Activated CD8-positive, alpha-beta memory T cell treated with anti-CD3 and anti-CD28 coated beads, Interleukin-2, amount 50 U/mL, for 4 hours (primary cell): ENCODE data around the gene TYROBP.
A peak's percentile ranks its signal among the peaks of the same experiment; 100 is the strongest.
"Not testable (repeated sequence)": the region's sequence is repeated elsewhere in the genome, so short reads cannot be mapped to it uniquely, and the experiment has no call there.

ENCODE experiments used
- DNase-seq: peaks from one replicate; pipeline ENCODE4 v3.0.0-alpha.2; 2020

TYROBP gene

DNA sequence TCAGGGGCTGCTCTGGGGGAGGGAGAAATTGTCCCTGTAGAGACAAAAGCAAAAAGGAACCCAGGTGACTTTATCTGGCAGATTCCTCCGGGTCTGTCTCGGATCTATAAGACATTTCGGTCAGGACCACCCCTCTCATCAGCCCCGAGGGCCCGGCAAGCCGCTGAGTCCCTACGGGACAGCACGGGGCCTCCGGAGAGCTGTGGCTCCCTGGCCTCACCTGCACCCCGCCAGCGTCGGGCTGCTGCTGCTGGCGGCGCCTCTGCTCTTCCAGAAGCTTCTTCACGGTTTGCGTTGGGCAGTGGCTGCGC is 9.6 kb downstream of the TYROBP start:
- no peak for DNase-seq

DNA sequence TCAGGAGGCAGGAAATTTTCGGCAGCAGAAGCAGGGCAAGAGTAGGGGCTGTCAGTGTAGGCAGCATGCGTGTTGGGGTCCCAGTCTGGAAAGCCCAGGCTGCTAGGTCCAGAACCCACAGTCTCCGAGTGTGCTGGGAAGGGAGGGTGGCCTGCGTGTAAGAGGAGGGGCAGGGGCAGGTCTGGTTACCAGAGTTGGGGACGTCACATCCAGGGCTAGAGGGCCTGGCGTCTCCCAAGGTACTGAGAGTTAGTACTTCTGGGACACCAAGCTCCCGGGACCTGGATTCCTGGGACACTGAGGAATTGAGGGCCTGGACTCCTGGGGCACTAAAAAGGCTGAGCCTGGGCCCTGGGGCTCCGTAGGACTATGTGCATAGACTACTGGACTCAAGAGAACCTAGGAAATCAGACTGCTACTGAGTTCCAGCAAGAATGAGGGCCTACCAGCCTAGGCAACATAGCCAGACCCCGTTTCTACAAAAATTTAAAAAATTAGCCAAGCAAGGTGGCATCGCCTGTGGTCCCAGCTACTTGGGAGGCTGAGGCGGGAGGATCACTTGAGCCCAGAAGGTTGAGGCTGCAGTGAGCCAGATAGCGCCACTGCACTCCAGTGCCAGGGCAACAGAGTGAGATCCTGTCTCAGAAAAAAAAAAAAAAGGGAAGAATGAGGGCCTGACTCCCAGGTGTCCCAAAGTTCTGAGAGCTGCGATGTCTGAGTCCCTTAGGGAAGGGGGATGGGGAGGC is 10.2 kb downstream of the TYROBP start:
- no peak for DNase-seq

DNA sequence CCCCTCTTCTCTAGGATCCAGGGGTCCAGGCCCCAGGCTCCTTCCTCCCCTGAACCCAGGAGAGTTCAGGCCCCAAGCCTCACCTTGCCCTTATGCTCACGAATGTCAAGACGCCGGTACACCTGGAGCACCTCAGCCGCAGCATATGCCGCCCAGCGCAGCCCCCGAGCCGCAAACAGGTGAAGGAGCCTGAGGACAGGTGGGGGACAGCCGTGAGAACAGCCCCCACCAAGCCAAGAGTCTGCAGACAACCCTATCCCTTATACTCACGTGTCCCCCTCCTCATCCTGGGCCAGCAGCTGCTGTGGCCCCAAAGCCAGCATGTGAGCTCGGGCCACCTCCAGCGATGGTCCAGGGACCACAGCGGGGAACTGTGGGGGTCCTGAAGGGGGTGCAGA is 11.5 kb downstream of the TYROBP start:
- no peak for DNase-seq

DNA sequence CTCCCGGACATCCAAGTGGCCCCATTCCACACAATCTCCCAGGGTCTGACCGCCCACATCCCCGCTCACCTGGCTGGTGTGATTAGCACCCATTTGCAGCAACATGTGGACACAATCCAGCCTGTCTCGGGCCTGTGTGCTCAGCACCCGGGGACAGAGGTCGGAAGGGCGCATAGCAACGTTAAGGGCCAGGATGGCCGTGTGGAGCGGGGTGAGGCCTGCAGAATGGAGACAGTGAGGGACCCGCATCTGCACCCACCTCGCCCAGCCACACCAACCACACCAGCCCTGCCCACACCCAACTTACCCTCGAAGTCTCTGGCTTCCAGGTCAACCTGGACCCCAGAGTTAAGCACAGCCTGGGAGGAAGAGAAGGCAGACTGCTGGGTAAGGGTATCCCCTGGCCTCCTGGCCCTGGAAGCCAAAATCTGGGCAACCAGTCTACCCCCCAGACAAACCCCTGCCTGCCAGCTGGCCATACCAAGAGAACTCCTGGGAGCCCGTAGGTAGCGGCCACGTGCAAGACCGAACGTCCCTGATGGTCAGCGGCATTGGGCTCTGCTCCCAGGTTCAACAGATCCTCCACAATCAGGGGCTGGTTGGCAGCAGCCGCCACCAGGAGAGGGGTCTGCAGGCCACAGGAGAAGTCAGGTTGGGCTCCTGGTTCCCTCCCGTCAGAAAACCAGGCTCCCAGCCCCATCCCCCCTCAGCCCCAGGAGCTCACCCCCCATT is 12.0 kb downstream of the TYROBP start:
- DNase-seq, result no peak

DNA sequence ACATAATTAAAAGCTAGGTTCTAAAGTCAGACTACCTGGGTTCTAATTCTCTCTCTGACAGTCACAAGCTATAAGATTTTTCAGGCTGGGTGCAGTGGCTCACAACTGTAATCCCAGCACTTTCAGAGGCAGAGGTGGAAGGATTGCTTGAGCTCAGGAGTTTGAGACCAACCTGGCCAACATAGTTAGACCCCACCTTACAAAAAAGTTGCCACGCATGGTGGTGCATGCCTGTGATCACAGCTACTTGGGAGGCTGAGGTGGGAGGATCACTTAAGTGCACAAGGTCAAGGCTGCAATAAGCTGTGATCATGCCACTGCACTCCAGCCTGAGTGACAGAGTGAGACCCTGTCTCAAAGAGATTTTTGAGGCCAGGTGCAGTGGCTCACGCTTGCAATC is 13.8 kb downstream of the TYROBP start:
- no peak for DNase-seq

DNA sequence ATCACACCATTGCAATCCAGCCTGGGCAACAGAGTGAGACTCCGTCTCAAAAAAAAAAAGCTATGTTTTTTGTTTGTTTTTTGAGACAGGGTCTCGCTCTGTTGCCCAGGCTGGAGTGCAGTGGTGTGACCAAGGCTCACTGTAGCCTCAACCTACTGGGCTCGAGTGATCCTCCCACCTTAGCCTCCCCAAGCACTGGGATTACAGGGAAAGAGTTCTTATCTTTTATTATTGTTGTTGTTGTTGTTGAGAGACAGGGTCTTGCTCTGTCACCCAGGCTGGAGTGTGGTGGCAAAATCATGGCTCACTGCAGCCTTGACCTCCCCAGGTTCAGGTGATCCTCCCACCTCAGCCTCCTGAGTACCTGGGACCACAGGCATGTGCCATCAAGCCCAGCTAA is 16.3 kb downstream of the TYROBP start:
- not testable (repeated sequence) for DNase-seq

DNA sequence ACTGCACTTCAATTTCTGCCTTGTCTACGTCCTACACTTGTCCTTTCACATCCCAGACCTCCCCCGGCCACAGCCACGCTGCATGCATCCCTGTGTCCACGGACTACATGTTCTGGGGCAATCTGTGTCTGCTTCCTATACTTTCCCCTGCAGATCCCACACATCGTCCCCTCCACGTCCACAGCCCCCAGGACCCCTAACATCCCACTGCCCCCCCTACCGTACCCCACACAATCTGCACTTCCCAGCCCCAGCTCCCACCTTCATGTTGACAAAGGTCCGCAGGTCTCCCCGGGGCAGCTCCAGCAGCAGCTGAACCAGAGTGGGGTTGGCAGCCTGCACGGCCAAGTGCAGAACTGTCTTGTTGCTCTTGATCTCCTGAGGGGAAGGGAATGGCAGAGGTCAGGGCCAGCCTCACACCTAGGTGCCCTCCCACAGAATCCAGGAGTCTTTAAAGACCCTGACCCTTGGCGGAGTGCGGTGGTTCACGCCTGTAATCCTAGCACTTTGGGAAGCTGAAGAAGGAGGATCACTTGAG is 17.9 kb downstream of the TYROBP start:
- DNase-seq, result no peak

DNA sequence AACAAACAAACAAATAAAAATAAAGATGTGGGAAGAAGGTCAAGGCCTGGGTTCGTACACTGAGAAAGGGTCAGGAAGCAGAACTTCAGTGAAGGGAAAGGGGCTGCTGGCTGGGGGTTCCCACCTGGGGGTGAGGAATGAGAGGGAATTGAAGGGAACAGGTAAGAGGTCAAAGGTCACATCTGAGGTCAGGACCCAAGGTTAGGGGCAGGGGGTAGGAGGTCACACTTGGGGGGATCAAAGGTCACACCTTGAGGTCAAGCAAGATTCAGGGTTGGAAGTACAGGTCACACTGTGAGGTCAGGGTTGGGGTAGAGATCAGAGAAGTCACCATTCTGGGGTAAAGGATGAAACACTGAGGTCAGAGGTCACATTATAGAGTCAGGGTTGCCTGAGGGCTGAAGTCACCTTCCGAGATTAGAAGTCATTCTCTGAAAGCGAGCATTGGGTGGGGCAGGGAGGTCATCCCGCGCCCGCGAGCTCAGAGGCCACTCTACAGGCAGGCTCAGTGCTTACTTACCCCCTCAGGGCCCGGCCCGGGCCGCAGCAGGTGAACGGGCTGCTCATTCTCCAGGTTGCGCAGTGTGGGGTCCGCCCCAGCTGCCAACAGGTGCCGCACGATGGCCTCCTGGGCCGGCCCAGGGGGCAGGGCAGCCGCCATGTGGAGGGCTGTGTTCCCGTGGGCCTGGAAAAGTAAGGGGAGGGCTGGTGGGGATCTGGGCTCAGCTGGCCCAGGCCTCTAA is 18.6 kb downstream of the TYROBP start:
- no peak for DNase-seq

DNA sequence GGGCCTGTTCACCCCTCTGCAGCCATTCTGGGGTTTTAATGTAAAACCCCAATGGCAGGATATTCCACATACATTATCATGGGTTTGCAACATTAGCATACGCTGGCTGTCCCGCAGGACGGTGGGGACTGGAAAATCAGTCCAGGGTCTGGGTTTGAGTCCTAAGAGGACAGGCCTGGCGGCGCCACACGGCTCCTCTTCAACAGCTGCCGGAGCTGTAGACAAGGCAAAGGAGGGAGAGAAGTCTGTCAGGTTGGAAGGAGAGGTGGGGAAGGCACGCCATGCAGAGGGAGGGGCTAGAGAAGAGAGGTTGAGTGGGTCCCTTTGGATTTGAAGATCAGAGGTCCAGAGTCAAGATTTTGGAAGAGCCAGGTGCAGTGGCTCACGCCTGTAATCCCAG is 19.7 kb downstream of the TYROBP start:
- no peak for DNase-seq

DNA sequence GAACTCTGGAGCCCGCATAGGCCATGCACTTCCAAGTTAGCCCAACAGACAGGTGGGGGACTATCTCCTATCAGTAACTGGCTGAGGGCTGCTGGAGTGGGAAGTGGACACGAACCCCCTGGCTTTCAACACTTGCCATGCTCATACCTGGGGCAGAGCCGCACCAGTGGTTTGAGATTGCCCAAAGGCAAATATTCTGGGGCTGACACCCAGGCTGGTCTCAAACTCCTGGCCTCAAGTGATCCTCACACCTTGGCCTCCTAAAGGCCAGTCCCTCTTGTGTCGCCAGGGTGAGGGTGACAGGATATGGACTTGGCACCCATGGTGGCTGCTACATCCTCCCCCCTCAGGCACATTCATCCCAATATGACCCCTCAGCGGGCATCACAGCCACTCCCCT is 20.9 kb downstream of the TYROBP start:
- DNase-seq, result no peak

DNA sequence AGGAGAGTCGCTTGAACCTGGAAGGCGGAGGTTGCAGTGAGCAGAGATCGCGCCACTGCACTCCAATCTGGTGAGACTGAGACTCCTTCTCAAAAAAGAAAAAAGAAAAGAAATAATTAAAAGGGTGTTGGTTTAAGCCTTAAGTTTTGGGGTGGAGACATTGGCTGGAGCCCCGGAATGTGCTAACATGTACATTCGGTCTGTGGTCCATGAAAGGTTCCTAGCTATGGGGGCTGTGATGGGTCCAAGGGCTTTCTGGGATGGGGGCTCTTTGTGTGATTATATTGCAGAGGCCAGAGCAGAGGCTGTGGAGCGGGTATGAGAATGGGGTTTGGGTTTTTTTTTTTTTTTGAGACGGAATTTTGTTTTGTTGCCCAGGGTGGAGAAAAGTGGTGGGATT is 22.2 kb downstream of the TYROBP start:
- DNase-seq, result no peak

DNA sequence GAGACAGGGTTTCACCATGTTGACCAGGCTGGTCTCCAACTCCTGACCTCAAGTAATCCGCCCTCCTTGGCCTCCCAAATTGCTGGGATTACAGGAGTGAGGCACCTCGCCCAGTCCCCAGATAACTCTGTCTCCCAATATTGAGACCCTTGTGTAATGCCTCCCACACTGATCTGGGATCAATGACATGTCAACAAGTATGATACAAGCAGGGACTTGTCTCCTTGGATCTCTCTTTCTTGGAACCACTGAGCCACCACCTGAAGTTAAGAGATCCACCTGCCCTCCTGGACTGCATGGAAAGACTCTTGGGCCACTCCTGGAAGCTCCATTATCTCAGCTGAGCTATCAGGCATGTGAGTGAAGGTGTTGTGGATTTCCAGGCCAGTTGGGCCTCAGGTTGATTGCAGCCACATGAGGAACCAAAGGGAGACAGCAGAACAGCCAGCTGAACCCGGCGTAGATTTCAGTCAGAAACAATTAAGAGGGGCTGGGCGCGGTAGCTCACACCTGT is 22.8 kb downstream of the TYROBP start:
- DNase-seq, result no peak

DNA sequence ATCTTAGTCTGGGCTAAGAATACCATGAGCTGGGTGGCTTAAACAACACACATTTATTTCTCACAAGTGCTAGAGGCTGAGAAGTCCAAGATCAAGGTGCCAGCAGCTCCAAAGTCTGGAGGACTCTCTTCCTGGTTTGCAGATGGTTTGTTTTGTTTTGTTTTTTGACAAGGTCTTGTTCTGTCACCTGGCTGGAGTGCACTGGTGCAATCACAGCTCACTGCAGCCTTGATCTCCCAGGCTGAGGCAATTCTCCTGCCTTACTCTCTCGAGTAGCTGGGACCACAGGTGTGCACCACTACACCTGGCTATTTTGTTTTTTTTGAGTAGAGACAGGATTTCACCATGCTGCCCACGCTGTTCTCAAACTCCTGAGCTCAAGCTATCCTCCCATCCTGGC is 24.2 kb downstream of the TYROBP start:
- no peak for DNase-seq

DNA sequence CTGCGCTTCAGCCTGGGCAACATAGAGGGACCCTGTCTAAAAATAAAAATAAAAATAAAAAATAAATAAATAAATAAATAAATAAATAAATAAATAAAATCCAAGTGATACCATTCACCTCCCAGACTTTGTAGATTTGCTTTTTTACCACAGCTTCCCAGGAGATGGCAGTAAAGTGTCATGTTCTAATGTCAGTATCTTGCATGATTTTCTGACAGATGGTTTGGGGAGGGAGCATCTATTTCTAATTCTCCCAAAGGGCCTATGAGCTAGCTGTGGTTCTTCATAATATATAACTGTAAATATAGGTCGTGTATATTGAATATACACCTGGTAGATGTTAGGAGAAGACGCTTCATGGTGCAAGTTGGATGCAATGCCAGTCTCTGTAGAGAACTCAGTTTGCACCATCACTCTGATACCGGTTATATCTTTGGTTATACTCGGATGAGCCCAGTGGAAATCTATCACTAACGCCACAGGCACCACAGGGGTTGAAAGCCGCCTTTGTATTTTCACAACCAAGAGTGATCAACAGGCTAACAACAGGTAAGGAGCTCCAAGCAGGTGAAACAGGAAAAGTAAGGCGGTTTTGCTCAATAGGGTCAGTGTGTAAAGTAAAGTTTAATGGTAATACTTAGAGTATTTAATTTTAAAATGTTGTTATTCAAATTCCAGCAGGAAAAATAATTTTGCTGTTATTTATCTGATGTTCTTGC is 25.8 kb downstream of the TYROBP start:
- no peak for DNase-seq

DNA sequence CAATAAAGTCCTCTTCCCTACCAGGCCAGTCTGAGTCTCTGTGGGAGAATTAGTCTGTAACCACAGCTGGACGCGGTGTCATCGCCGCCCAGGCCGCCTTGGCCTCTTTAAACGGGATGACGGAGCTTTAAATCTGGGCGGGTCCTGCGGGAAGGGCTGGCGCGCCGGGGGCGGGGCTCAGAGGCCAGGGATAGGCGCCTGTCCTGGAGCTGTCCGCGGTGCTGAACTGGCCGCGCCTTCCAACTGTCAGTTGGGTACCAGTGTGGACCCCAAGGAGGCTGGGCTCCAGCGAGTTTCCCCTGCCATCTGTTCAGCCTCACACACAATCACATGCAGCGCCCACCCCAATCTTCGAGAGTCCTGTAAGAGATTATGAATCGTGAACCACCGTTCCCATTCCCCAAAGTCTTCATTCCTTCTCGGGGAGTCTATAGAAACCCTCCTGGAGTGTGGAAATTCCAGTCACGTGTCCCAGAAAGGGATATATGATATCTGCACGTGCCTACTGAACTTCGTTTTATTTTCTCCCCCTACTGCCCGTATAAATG is 28.3 kb downstream of the TYROBP start:
- peak; percentile 65 for DNase-seq

DNA sequence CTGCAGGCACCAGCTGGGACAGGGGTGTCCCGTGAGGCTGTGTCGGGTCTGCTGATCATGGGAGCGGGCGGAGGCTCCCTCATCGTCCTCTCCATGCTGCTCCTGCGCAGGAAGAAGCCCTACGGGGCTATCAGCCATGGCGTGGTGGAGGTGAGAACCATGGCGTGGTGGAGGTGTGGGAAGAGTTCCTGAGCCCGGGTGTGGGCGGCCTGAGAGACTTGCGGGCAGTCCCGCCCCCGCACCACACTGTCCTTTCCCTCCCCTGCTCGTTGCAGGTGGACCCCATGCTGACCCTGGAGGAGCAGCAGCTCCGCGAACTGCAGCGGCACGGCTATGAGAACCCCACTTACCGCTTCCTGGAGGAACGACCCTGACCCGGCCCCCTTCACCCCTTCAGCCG is 29.0 kb downstream of the TYROBP start:
- DNase-seq, result no peak

DNA sequence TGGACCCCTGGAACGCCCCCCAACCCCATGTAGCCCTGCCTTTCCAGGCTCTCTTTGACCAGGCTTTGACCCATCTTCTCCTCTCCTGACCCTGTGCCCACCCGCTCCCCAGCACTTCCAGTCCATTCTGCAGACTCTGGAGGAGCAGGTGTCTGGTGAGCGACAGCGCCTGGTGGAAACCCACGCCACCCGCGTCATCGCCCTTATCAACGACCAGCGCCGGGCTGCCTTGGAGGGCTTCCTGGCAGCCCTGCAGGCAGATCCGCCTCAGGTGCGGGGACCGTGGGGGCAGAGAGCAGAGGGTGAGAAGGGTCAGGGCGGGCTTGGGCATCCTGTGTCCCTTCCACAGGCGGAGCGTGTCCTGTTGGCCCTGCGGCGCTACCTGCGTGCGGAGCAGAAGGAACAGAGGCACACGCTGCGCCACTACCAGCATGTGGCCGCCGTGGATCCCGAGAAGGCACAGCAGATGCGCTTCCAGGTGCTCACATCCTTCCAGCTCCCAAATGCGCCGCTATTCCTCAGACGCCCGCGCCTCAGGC is 33.6 kb downstream of the TYROBP start:
- DNase-seq, result no peak

DNA sequence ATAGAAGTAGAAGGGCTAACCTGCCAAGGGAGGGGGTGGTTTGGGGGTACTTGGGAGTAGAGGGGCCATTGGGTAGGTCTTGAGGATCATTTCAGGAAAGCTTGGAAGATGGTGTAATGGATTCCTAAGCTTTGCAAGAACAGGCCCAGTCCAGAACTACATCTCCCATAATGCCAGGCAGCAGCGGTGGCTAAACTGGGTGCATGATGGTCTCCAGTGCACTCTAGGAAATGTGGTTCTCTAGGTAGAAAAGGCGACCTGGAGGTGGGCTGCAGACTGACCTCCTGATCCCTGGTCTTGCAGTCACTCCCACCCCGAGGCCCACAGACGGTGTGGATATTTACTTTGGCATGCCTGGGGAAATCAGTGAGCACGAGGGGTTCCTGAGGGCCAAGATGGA is 35.9 kb downstream of the TYROBP start:
- no peak for DNase-seq

DNA sequence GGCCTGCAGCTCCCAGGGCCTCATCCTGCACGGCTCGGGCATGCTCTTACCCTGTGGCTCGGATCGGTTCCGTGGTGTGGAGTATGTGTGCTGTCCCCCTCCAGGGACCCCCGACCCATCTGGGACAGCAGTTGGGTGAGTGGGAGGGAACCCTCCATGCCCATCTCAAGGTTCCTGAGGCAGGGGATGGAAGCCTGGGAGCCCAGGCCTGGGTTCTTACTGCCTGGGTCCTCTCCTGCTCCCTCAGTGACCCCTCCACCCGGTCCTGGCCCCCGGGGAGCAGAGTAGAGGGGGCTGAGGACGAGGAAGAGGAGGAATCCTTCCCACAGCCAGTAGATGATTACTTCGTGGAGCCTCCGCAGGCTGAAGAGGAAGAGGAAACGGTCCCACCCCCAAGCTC is 36.5 kb downstream of the TYROBP start:
- DNase-seq, result no peak

DNA sequence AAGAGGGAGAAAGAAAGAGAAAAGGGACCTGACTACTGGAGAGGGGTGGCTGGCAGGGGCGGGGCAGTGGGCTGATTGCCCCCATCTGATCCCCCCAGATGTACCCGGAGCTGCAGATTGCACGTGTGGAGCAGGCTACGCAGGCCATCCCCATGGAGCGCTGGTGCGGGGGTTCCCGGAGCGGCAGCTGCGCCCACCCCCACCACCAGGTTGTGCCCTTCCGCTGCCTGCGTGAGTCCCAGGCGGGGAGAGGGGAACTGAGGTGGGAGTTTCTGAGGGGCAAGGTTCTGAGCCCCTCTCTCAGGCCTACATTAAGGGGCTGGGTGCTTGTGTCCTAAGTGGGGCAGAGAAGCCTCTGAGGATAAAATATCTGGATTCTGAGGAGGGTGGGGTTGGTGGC is 37.3 kb downstream of the TYROBP start:
- DNase-seq, result no peak

DNA sequence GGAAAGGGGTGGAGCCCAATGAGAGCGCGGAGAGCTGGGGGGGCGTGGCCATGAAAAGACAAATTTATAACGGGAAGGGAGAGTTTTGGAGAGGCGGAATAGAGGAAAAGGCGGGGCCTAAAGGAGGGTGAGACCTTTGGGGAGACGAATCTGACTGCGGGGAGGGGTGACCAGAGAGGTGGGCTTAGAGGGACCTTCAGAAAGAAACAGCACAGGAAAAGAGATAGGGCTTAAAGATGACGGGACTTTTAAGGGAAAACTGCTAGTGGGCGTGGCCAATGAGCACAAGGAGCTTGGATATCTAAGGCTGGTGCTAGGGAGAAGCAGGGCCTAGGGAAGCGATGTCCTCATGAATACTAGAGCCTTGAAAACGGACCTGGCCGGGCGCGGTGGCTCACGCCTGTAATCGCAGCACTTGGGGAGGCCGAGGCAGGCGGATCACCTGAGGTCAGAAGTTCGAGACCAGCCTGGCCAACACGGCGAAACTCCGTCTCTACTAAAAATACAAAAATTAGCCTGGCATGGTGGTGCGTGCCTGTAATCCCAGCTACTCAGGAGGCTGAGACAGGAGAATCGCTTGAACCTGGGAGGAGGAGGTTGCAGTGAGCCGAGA is 37.9 kb downstream of the TYROBP start:
- DNase-seq, result not testable (repeated sequence)
